ENCODE data around the gene LAMP1.

DNA sequence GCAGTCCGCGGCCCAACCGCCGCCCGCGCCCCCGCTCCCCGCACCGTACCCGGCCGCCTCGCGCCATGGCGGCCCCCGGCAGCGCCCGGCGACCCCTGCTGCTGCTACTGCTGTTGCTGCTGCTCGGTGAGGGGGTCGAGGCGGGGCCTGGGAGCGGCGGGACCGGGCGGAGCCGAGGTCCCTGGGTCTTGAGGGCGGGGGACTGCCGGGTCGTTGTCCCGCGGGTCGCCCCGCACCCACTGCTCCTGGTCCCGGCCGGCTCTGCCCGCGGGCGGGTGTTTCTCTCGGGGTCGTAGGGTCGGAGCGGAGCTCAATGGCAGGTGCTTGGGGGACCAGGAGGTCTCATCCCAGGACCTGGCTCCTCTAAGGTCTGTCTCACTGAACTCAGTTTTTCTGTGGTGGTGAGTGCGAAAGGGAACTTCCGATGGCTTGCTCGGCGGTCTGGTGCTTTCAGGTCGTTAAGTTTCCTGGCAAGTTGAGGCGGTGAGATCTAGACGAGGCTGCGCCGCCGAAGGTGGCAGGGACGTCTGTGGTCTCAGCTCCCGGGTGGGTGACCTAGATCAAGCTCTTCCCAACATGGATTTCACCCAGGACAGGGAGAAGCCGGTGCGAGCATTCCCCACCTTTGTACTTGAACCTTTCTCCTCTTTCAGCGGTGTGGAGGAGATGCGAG, 467 bp downstream of the LAMP1 start:
- TF ChIP-seq, protein P1, sequence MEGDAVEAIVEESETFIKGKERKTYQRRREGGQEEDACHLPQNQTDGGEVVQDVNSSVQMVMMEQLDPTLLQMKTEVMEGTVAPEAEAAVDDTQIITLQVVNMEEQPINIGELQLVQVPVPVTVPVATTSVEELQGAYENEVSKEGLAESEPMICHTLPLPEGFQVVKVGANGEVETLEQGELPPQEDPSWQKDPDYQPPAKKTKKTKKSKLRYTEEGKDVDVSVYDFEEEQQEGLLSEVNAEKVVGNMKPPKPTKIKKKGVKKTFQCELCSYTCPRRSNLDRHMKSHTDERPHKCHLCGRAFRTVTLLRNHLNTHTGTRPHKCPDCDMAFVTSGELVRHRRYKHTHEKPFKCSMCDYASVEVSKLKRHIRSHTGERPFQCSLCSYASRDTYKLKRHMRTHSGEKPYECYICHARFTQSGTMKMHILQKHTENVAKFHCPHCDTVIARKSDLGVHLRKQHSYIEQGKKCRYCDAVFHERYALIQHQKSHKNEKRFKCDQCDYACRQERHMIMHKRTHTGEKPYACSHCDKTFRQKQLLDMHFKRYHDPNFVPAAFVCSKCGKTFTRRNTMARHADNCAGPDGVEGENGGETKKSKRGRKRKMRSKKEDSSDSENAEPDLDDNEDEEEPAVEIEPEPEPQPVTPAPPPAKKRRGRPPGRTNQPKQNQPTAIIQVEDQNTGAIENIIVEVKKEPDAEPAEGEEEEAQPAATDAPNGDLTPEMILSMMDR (conservative IDR thresholded peaks at IDR 0.05; ENCODE audit: low read length): no peak
- no peak for TF ChIP-seq EZH2phosphoT487 (IDR thresholded peaks at IDR 0.05; ENCODE audit: borderline replicate concordance, low read depth, low read length)

All from OCI-LY7 (cell line).